C4-2B (cell line): ENCODE measurements around the gene CHST8.
"Not testable (repeated sequence)": the region's sequence is repeated elsewhere in the genome, so short reads cannot be mapped to it uniquely, and the experiment has no call there.

Experiments used
- H3K27ac ChIP-seq: fragments of 450-650 bp; 2 replicates; pipeline ENCODE4 v1.5.1; 2017
- ZFX ChIP-seq: fragments of 450-650 bp; IDR thresholded peaks from 2 replicates; pipeline ENCODE4 v1.6.1; 2017
- TF ChIP-seq, protein P1 (sequence below): fragments of 450-650 bp; conservative IDR thresholded peaks from 2 replicates; pipeline ENCODE4 v1.5.1; 2017; ENCODE audit warnings: mild to moderate bottlenecking

CHST8 gene

DNA sequence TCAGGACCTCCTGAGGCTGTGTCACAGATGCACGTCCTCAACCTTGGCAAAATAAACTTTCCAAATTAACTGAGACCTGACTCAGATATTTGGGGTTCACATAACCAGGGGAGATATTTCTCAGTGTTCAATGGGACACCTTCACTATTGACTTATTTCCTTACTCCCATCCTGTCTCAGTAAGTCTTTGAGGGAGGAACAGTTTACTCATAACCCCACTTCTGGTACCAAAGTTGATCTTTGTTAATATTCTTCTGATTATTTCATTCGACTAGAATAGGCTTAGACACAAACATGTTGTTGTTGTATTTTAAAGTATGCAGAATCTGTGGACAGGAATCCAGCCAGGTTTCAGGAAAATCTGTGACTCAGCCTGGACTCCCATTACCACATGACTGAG, 34.6 kb upstream of the CHST8 start:
- TF ChIP-seq ZFX = no peak
- TF ChIP-seq, protein P1, sequence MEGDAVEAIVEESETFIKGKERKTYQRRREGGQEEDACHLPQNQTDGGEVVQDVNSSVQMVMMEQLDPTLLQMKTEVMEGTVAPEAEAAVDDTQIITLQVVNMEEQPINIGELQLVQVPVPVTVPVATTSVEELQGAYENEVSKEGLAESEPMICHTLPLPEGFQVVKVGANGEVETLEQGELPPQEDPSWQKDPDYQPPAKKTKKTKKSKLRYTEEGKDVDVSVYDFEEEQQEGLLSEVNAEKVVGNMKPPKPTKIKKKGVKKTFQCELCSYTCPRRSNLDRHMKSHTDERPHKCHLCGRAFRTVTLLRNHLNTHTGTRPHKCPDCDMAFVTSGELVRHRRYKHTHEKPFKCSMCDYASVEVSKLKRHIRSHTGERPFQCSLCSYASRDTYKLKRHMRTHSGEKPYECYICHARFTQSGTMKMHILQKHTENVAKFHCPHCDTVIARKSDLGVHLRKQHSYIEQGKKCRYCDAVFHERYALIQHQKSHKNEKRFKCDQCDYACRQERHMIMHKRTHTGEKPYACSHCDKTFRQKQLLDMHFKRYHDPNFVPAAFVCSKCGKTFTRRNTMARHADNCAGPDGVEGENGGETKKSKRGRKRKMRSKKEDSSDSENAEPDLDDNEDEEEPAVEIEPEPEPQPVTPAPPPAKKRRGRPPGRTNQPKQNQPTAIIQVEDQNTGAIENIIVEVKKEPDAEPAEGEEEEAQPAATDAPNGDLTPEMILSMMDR = no peak
- H3K27ac ChIP-seq = no peak overlapping the region

DNA sequence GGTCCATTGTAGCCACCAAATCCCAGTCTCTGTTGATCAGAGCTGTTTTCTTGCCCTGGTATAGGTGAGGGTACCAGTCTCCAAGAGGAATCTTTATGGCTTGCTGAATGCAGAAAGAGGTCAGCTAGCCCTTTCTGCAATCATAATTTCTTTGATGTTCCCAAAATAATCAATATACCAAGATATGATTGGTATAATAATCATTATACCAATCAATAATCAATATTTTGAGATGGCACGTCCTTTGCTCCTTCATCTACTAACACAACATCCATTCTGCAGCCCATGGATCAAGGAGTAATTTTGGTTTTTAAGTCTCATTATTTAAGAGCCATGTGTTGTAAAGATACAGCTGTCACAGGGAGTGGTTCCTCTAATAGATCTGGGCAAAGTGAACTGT, 31.5 kb upstream of the CHST8 start:
- TF ChIP-seq, protein P1 = no peak
- no peak for TF ChIP-seq ZFX
- no peak overlapping the region for H3K27ac ChIP-seq

DNA sequence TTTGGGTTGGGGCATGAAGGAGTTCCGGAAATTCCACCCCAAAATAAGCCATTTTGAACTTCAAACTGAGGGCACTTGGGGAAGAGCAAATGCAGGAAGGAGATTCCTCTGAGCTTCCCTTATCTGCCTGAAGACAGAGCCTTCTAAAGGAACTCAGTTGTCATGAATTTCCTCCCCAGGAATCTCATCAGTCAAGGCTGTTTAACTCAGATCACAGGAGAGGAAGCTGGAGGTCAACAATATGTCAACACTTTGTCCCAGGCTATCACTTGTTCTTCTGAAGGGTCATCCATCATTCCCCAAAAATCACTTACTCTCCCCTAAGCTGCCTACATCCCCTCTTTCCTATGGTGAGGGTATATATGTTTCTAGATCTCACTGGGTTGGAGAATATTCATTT, 26.0 kb upstream of the CHST8 start:
- no peak overlapping the region for H3K27ac ChIP-seq
- TF ChIP-seq ZFX = no peak
- TF ChIP-seq, protein P1 = no peak

DNA sequence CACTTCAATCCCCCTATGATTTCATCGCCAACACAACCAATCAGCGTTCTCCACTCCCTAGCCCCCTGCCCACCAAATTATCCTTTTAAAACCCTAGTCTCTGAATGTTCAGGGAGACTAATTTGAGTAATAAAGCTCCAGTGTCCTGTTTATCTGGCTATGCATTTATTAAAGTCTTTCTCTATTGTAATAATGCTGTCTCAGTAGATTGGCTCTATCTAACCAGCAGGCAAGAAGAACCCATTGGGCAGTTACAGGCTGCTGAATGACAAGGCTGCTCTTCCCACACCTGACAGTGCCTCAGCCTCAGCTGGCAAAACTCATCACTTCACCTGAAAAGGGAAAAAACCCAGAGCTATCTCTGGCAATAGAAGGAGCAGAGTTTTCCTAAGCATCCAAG, 20.2 kb upstream of the CHST8 start:
- TF ChIP-seq ZFX = no peak
- TF ChIP-seq, protein P1 = no peak

DNA sequence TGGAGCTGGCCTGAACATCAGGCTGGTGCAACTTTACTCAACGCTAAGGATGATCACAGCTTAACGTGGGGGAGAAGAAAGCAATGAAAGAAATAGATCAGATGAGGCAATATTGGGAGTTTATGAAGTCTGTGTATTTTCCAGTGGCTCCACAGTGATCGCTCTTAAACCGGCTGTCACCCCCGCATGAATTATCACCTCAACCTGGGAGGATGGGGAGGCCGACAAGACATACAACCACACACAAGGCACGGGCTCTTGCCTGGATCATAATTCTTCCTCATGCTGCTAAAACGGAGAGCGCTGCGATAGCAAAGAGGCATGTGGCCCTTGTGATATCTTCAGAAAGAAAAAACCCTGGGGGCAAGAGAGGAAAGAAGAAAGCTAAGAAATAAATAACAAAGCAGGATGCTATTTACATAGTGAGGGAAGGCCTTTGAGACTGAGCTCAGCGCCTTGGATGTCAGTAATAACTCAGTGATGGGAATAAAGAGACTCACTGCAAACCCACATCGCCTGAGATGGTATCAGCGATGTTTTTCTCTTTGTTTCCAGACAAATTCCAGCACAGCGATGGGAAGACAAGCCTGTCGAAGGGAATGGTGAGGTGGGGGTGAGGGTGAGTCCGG, 19.1 kb upstream of the CHST8 start:
- TF ChIP-seq, protein P1 = no peak
- no peak for TF ChIP-seq ZFX
- no peak overlapping the region for H3K27ac ChIP-seq

More for the DNA sequence above, 20.2 kb upstream of the CHST8 start:
- no peak overlapping the region for H3K27ac ChIP-seq

DNA sequence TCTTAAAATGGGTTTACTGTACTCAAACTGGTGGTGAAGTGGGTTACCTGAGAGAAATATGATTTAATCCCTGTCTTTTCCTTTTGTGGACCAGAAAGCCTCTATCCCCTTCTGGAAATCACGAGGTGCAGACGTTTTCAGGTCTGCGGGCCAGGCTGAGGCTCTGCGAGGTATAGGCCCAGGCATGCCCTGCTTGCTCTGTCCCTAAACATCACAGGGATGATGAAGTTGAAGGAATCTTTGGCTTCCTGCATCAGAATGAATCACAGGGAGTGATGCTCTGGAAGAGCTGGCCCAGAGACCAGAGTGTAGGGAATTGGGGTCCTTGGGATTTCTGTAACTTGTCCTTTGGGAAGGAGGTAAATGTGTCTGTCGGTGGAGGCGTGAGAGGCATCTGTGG, 18.4 kb upstream of the CHST8 start:
- TF ChIP-seq, protein P1 = no peak
- no peak for TF ChIP-seq ZFX
- no peak overlapping the region for H3K27ac ChIP-seq

DNA sequence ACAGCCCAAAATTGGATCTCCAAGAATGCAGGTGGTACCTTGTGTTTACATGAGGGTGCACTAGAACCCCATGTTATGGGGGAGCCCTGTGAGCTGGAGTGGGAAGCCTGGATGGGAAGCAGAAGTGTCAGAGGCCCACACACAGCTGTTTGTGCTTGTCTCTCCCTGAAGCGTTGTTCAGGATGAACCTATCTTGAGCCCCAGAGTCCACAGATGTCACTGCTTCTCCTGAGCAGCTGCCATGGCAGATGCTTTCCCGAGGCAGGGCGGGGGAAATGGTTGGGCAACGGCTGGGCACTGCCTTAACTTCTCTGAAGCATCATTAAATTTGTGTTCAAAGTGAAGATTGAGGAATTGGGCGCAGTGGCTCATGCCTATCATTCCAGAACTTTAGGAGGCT, 17.1 kb upstream of the CHST8 start:
- no peak overlapping the region for H3K27ac ChIP-seq
- TF ChIP-seq, protein P1 = no peak
- no peak for TF ChIP-seq ZFX

DNA sequence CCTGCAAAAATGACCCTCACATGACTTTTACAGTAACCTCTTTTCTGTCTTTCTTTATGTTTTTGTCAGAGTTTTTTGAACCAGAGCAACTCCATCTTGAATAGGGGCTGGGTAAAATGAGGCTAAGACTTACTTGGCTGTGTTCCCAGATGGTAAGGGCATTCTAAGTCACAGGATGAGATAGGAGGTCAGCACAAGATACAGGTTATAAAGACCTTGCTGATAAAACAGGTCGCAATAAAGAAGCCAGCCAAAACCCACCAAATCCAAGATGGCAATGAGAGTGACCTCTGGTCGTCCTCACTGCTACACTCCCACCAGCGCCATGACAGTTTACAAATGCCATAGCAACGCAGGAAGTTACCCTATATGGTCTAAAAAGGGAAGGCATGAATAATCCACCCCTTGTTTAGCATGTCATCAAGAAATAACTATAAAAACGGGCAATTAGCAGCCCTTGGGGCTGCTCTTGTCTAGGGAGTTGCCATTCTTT, 15.9 kb upstream of the CHST8 start:
- H3K27ac ChIP-seq = not testable (repeated sequence)
